Mesenteric fat pad (tissue), 1 donor: ENCODE results near the gene TP53I13. TPM values are rescaled to one million over a fixed set of nuclear protein-coding genes. Genes with fewer than 3 reads are reported as not detected.

ENCODE experiments used
- DNase-seq: peaks from one replicate; pipeline ENCODE4 v3.0.0-alpha.2; 2020; ENCODE audit warnings: low spot score
- total RNA-seq: library from RNA; stranded (reverse); fragmentation: NEBNext Ultra II Directional; extraction: Animal tissue kit (Norgen Biotek cat#: 25700); gene quantifications from one replicate; pipeline ENCODE4 v1.2.1, GENCODE V29; 2021
- donor health status: DM: yes; HTN: yes; CAD: no.

The TP53I13 gene
- total RNA-seq, 1 donor from 2014 or later = 75.2 TPM

DNA sequence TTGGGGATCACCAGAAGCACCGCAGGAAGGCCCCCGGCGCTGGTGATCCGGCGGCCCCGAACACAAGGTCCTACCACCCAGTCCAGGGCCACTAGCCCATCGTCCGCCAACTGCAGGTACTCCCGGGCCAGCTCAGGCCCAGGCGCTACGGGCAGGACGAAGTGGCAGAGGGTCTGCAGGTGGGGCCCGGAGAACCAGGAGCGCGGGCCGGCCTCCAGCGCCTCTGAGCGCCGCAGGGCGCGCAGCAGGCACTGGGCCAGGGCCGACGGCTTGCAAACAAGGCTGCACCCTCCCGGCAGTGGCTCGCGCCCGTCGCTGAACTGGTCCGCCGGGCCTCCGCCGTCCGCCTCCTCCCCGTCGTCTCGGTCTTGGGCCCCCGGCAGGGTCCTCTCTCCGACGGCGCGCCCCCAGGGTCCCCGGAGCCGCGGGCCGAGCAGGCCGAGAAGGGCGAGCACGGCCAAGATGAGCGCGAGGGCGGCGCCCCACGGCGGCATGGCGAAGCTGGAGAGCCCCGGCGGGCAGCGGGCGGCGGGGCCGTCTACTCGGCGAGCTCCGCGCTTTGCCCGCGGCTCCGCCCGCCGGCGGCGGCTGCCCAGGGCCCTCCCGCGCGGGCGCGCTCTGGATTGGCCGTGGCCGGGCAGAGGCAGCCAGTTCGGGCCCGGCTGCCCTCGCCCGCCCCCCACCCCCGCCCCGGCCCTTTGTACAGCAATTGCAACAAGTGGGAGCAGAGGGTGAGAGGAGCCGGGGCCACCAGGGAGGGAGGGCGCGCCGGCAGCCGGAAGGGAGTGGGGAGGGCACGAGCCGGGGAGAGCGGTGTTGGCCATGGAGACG is 1.8 kb upstream of the TP53I13 start, which contains the start of gene ABHD15:
ABHD15 (minus strand) TSS at position 565 of the 831 bp plus-strand sequence; CDS start at position 494, 71 bp downstream.
- DNase-seq = peak; percentile 92

DNA sequence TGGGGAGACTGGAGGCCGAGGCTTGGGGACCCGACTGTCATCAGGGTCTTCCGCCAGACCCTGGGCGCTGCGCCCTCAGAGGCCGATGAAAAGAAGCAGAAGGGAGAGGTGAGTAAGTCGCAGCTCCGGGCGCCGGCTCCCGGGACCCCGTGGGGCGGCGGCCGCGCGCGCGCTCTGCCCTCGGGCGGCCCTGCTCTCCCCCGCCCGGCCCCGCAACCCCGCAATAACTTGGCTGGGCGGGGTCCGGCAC is 1.3 kb upstream of the TP53I13 start:
- DNase-seq = no peak

DNA sequence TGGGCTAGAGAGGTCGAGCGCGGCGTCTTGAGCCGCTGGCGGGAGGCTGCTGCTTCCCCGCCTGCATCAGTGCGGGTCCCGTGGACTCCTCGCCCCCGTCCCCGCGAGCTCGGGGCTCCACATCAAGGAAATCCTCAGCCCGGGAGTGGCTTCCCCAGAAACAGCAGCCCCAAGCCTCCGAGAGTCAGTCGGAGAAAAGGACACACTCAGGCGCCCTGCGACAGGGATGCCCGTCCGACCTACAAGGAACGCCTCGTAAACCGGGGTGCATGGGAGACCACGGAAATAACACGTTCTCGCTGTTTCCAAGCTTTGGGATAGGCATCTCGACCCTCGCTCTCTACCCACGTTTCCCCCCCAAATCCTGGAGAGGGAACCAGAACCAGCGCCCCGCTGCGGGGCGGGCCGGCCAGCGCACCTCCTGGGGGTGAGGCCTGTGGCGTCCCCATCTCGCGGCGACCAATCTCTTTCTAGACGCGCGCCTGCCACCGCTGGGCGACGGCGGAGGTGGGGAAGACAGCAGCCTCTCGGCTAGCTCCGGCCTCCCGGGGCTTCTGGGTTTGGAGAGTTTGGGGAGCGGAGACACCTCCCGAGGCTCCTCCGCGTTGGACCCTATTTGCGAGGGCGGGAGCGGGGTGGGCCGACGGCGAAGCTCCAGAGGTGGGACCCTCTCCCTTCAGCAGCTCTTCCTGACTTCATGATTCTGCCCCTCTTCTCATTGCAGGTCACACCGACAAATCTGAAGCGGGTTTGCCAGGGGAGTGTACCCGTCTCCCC is 759 bp upstream of the TP53I13 start:
- peak; percentile 91 for DNase-seq

DNA sequence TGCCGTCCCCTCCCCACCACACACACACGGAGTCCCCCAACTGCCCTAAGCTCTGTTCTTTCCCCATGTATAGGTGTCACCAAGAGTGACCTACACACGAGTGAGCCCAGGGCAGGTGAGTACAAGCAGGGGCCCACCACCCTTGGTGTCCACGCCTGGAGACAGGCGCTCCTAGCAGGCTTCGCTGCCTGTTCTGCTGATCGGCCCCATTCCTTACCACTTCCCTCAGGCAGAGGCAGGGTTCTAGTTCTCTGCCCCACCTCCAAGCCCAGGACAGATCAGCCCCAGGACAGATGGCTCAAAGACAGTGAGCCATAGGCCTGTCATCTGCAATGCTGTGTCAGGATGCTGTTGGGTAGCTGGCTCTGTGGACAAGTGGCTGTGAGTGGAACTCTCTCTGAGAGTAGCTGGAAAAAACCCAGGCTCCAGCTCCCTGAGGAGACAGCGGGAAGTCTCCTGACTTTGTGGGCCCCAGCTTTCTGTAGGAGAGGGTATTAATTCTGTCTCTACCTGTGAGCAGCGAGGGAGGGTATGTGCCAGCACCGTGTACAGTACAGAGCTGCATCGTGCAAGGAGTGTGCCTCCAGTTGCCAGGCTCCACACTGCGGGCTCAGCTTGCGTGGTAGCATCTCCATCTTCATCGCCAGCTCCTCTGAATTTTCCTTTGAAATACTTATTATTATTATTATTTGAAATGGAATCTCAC is 897 bp downstream of the TP53I13 start:
- peak; percentile 85 for DNase-seq

DNA sequence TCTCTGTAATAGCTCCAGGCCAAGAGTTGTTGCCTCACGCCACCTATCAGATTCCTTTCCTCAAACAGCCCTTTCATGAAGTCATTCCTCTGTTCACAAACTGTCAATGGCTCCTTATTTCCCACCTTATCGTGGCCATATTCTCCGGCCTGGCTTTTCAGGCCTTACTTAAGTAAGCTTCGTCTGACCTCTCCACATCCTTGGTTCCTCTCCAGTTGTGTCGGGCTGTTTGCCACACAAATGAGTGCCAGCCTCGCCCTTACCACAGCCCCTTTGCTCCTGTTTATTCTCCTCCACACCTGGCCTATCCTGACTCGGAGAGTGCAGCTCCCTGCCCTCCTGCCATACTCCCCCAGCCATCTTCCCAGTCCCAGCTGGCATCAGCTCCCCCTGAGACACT is 2.0 kb downstream of the TP53I13 start:
- DNase-seq = peak; percentile 72

DNA sequence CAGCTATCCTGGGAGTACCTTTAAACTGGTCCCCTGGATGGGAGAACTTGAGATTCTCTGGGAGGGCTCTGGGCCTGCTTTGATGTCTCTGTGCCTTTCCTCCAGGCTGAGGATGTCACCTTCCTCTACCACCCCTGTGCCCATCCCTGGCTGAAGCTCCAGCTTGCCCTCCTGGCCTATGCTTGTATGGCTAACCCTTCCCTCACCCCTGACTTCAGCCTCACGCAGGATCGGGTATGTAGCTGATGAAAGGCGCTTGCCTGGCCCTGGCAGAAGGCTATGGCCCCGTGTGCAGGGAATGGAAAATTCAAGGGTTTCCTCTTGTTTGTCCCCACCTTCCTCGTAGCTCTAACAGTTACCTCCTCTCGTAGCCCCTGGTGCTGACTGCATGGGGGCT is 3.0 kb downstream of the TP53I13 start:
- peak; percentile 57 for DNase-seq

DNA sequence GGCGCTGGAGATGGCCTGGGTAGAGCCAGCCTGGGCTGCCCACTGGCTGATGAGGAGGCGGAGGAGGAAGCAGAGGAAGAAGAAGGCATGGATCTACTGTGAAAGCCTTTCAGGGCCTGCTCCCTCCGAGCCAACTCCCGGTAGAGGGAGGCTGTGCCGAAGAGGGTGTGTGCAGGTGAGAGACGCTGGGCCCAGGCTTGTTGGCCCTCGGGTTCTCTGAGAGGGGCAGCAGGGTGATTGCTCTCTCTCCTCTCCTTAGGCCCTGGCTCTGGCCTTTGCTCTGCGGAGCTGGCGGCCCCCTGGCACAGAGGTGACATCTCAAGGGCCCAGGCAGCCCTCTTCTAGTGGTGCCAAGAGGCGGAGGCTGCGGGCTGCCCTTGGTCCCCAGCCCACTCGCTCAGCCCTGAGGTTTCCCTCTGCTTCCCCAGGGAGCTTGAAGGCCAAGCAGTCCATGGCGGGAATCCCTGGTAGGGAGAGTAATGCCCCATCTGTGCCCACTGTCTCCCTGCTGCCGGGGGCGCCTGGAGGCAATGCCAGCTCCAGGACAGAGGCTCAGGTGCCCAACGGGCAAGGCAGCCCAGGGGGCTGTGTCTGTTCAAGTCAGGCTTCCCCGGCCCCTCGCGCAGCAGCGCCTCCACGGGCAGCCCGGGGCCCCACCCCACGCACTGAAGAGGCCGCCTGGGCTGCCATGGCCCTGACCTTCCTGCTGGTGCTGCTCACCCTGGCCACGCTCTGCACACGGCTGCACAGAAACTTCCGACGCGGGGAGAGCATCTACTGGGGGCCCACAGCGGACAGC is 3.6 kb downstream of the TP53I13 start:
- DNase-seq = peak; percentile 90

DNA sequence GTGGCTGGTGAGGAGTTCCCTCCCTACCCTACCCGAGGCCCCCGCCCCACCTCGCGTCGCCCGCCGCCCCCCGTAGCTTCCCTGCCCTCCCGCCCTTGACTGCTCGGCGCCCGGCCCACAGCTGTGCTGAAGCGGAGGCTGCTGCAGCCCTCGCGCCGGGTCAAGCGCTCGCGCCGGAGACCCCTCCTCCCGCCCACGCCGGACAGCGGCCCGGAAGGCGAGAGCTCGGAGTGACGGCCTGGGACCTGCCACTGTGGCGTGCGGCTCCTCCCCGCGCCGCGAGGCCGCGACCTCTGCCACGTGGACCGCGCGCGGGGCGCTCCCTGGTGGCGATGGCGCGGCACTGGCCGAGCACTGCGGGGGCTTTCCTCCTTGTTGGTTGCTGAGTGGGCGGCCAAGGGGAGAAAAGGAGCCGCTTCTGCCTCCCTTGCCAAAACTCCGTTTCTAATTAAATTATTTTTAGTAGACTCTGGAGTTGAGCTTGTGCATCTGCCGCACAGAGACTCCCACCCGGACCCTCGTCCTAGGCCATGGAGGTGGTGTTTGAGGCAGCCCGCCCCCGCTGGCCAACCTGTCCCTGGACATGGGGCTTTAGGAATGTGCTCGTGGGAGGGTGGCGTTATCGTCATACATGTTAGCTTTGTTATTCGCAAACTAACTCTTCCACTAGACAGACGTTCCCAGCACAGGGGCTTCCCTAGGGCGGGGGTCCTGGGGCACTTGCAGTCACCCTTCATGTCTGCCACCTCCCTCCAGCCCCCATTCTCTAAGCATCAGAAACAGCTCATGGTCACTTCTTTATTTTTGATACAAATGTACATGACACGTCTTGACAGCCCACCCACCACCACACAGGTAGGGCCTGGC is 4.4 kb downstream of the TP53I13 start:
- DNase-seq = peak; percentile 91

DNA sequence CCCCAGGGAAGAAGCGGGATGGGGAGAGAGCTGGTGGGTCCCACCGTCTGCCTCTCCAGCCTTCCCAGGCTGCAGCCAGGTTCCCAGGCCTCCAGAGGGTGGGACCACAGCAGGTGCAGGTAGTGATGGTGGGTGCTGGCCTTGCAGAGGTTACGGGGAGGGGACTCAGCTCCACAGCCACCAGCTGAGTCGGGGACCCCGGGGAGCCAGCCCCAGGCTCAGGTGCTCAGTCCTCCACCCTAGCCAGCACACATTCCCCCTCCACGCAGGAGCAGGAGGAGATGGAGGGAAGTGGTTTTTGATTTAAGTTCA is 5.0 kb downstream of the TP53I13 start:
- DNase-seq = peak; percentile 85

DNA sequence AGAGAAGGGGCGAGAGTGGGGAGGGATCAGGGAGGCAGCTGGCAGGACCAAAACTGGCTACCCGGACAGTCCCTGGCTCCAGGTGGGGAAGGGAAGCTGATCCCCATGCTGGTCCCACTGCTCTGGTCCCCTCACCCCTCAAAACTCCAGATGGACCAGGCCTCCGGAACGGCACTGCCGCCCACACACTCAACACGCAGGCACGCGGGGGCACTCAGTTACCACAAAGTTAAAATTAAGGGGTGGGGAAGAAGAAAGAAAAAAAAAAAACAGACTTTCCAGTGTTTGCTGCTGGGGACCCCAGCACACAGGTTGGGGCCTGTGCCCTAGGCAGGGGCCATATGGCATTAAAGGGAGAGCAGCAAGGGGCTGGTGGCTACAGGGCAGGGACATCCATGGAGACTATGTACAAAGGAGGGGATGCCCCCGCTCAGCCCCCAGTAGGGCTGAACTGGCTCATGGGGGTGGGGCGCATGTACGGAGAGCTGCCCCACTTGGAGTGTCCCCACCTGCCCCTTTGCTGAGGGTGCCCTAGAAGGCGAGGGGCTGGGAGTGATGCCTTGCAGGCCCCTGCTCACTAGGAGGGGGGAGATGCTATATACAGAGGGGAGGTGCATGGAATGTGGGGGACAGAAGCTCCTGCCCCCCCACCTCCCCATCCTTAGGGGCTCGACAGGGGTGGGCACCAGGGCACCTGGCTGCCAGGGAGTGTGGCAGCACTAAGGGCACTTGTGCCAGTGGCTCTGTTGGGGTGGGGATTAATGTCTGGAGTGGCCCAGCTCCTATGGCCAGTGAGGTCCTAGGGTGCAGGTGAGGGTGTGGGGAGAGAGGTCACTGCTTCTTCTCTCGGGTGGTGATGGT is 5.6 kb downstream of the TP53I13 start:
- no peak for DNase-seq

DNA sequence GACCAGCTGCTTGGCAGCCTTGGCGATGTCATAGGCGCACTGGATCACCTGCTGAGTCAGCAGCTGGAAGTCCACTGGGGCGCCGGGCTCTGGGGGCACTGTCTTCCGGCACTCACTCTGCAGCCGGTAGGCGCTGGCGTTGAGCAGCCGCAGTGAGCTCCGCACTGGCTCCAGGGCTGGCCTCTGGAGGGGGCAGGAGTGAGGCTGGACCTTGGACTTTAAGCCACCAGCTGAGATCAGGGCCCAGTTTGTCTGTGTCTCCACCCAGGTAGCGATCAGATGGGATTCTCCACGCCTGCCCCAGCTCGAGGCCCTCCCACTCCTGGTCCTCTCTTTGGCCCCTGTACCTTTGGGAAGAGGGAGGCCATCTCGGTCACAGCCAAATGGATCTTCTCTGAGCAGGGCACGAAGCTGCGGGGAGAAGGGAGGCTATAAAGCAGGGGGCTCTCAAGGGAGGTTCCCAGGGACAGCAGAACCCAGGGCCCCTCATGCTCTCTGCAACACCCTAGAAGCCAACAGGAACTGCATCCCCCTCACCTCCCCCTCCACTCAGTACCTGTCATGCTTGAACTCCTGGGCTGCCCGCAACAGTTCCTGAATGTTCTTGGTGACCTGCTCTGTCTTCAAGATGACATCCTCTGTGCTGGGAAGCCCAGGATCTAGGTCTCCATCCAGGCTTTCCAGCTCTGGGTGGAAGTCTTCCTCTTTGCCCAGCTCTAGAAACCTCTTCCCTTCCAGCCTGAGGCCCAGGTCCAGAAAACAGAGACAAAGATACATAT is 6.4 kb downstream of the TP53I13 start:
- DNase-seq = no peak

DNA sequence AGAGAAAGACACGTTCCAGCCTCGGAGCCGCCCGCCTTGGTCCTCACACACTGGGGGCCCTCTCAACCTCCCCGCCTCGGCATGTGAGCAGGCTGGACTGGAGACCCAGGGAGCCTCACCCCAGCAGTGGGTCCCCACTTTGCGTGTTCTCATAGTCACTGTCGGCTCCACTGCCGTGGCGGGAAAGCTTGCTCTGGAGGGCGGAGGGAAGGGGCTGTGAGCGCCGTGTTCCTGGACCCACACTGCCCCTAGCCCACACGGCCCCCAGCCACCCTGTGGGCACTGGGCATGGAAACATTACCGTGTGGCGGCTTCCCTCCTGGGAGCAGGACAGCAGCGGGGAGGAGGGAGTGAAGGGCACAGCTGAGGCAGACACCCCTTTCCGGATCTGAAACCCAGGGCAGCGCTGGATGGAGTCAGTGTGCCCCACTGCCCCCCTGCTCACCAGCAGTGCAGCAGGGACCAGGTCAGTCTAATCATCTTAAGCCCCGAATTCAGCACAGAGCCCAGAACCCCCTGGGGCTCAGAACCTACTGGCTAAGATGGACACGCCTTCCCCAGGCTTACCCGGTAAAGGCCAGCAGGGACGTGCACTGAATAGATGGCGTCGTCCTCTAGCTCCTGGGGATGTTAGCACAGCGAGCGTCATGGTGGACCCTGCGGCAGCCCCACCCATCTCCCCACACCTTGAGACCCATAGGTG is 7.2 kb downstream of the TP53I13 start:
- no peak for DNase-seq

DNA sequence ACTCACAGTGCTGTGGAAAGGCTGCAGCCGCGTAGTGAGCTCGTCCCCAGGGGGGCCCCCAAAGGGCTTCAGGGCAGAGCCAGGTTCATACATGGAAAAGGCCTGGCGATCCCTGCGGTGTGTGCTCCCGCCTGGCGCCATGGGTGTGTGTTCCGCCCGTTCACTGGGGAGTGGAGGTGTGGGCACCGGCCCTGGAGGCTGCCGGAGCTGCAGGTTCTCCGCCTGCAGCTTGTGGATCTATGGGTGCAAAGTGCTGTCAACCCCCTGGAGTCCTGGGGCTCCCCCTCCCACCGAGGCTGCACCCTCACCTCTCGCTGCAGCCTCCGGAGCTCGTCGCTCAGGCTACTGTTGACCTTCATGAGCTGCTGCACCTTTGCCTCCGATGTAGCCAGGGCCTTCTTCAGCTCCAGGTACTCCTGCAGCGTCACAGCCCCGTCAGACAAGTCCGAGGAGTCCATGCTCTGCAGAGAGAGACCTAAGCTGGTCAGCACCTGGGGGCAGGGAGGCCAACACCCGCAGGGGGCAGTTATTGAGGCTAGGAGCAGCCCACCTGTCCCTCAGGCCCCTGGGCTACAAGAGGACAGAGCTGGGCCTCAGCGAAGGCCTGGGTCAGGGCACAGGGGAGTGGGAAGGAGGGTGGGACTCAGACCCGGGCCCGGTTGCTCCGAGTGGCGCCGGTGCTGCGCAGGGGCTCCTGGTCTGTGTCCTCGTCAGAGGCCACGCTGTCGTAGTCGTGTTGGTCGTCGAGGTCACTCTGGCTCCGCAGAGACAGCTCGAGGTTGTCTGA is 7.9 kb downstream of the TP53I13 start:
- no peak for DNase-seq

DNA sequence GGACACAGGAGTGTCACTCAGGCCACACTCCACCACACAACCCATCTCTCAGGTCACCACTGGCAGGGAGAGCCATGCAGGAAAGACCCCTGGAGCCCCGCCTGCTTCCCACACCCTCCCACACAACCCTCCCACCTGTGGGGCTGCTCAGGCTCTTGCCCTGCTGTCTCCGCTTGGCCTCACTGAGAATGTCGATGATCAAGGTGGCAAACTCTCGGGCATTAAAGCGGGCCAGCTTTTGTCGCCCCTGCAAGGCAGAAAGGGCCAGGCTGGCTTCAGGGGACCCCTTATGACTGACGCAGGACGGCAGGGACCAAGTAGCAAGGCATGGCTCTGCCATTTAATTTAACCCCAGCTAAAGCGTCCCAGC is 8.5 kb downstream of the TP53I13 start:
- no peak for DNase-seq

DNA sequence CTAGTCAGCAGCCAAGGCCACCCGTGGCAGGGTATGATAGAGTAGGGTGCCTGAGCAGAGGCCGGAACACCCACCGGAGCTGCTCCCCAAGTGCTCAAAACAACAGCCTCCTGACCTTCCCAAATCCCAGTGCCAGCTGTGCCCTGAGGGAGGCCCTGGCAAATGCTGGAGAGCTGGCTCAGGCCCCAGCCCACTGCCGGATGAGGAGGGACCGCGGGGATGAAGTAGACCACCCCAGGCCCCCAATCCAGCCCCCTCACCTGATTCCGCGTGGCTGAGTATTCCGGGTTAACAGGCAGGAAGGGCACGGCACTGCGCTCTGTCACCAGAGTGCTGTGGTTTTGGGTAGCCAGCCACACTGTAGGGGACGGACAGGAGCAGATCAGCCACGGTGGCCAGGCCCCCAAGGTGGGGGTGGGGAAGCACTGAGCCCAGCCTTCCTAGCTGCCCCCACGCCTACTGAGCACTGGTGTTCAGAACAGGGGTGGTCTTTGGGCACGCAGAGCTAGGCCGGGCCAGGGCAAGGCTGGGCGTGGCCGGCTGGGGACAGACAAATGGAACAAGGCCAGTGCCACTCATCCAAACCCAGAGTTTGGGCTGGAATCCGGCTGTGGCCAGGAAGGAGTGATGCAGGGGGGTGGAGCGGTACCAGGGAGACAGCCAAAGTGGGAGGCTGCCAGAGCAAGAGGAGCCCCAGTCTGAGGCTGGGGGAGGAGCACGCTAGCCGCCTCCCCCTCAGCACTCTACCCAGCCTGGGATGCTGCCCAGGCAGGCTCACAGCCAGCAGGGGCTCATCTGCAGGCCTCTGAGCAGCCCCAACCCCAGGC is 9.1 kb downstream of the TP53I13 start:
- no peak for DNase-seq
